Measurements from ENCODE around the gene SPTLC1.
"Not testable (repeated sequence)": the region's sequence is repeated elsewhere in the genome, so short reads cannot be mapped to it uniquely, and the experiment has no call there.

SPTLC1 gene

GRCh38 chr9:92140074-92140753, 25.0 kb upstream of the SPTLC1 start:
- peak in 1 of 2 experiments; percentile 54 for DNase-seq

- peak in 1 of 2 experiments; percentile 33 for DNase-seq
These were observed 23.8 kb upstream of the SPTLC1 start for GRCh38 chr9:92138960-92139540.

- peak in 1 of 2 experiments; percentile 19 for DNase-seq
These were observed 23.1 kb upstream of the SPTLC1 start for GRCh38 chr9:92138157-92138959.

- no peak for DNase-seq
These were observed 21.1 kb upstream of the SPTLC1 start for GRCh38 chr9:92136184-92136858.

- DNase-seq = no peak
These were observed 20.4 kb upstream of the SPTLC1 start for GRCh38 chr9:92135576-92135975.

- peak; percentile 61 to 77 for DNase-seq
These were observed 18.9 kb upstream of the SPTLC1 start for GRCh38 chr9:92133949-92134604.

- not testable (repeated sequence) for DNase-seq
These were observed 17.7 kb upstream of the SPTLC1 start for GRCh38 chr9:92132913-92133312.

GRCh38 chr9:92132501-92132900, 17.3 kb upstream of the SPTLC1 start:
- no peak for DNase-seq

- no peak for DNase-seq
These were observed 7.6 kb upstream of the SPTLC1 start for GRCh38 chr9:92122800-92123199.

- no peak for DNase-seq
These were observed 6.8 kb upstream of the SPTLC1 start for GRCh38 chr9:92122061-92122460.

- DNase-seq = no peak
These were observed 6.1 kb upstream of the SPTLC1 start for GRCh38 chr9:92121265-92121664.

GRCh38 chr9:92120138-92120537, 4.9 kb upstream of the SPTLC1 start:
- DNase-seq = no peak

GRCh38 chr9:92119586-92119985, 4.4 kb upstream of the SPTLC1 start:
- no peak for DNase-seq

- DNase-seq = no peak
These were observed 7.1 kb downstream of the SPTLC1 start for GRCh38 chr9:92108122-92108521.

- DNase-seq = not testable (repeated sequence)
These were observed 9.6 kb downstream of the SPTLC1 start for GRCh38 chr9:92105446-92106225.

GRCh38 chr9:92103601-92104000, 11.6 kb downstream of the SPTLC1 start:
- not testable (repeated sequence) for DNase-seq

GRCh38 chr9:92100237-92100911, 14.8 kb downstream of the SPTLC1 start:
- DNase-seq = peak; percentile 57 to 89

GRCh38 chr9:92098638-92099037, 16.6 kb downstream of the SPTLC1 start:
- no peak for DNase-seq

- DNase-seq = no peak
These were observed 17.2 kb downstream of the SPTLC1 start for GRCh38 chr9:92097997-92098482.

- DNase-seq = no peak
These were observed 20.0 kb downstream of the SPTLC1 start for GRCh38 chr9:92095236-92095635.

- peak in 1 of 2 experiments; percentile 33 for DNase-seq
These were observed 20.6 kb downstream of the SPTLC1 start for GRCh38 chr9:92094655-92095054.
